Lung (tissue), 12 donors: Measurements from ENCODE around the gene RIPPLY3. TPM values are rescaled to one million over a fixed set of nuclear protein-coding genes. Genes with fewer than 3 reads are reported as not detected.

Experiments used
- ATAC-seq: fragments of 200-7000 bp; cut with Tn5 transposase; one replicate; pipeline ENCODE4 v1.9.1; 2020; ENCODE audit warnings: moderate number of reproducible peaks; ENCODE audit not compliant: insufficient read depth, low FRiP score
- DNase-seq, 3 donors: peaks; one replicate each; pipeline ENCODE4 v3.0.0-alpha.2; 2013 to 2017
- H3K27ac ChIP-seq, 2 donors: one replicate each; pipeline ENCODE4 v1.5.1; 2013; ENCODE audit warnings: mild to moderate bottlenecking in 2 of 2, moderate library complexity in 2 of 2, control low read depth in 1 of 2, inconsistent platforms in 1 of 2, low read depth in 1 of 2, low read length in 1 of 2
- H3K27me3 ChIP-seq, 3 donors: one replicate each; pipeline ENCODE4 v1.5.1; 2013; ENCODE audit warnings: low read length in 2 of 3; ENCODE audit not compliant: control insufficient read depth in 3 of 3, insufficient read depth in 3 of 3
- H3K36me3 ChIP-seq, 4 donors: one replicate each; pipeline ENCODE4 v1.5.1; 2013; ENCODE audit warnings: low read length in 4 of 4, mild to moderate bottlenecking in 1 of 4, moderate library complexity in 1 of 4; ENCODE audit not compliant: control insufficient read depth in 4 of 4, insufficient read depth in 4 of 4
- H3K4me1 ChIP-seq, 5 donors: one replicate each; pipeline ENCODE4 v1.5.1; 2013; ENCODE audit warnings: low read length in 5 of 5, mild to moderate bottlenecking in 2 of 5, moderate library complexity in 1 of 5; ENCODE audit not compliant: control insufficient read depth in 5 of 5, insufficient read depth in 5 of 5
- H3K4me3 ChIP-seq: one replicate; pipeline ENCODE4 v1.5.1; 2013; ENCODE audit warnings: mild to moderate bottlenecking, control low read depth, moderate library complexity
- H3K9ac ChIP-seq, 2 donors: one replicate each; pipeline ENCODE4 v1.5.1; 2013; ENCODE audit warnings: low read length in 2 of 2, control low read depth in 1 of 2; ENCODE audit not compliant: insufficient read depth in 1 of 2
- H3K9me3 ChIP-seq, 4 donors: one replicate each; pipeline ENCODE4 v1.5.1; 2013; ENCODE audit warnings: low read length in 3 of 4, mild to moderate bottlenecking in 1 of 4, moderate library complexity in 1 of 4; ENCODE audit not compliant: control insufficient read depth in 4 of 4, insufficient read depth in 3 of 4
- CTCF ChIP-seq: IDR thresholded peaks from 2 replicates; pipeline ENCODE4 v1.5.1; 2012; ENCODE audit warnings: mild to moderate bottlenecking; ENCODE audit errors: control extremely low read depth, extremely low read depth
- WGBS, 2 donors: extraction: QIAGEN DNeasy Blood & Tissue Kit; methylation state at CpG; one replicate each; pipeline ENCODE4 v1.1.7; 2013; 5-methylcytosine and 5-hydroxymethylcytosine counted together
- polyA plus RNA-seq, 2 donors: library from polyadenylated mRNA; stranded (reverse); fragments of 200-250 nt; gene quantifications; one replicate each; pipeline ENCODE4 v1.2.1, GENCODE V29; 2013
- total RNA-seq, 2 donors: library from RNA; depleted of rRNA in 1 of 2; stranded (reverse); fragments of >200 nt in 1 of 2; gene quantifications; one replicate each; pipeline ENCODE4 v1.2.1, GENCODE V29; 2014 to 2021
- donor health status: control.
- donor health status: control.
- donor health status: Bipolar disorder and iron deficiency.
- donor health status: healthy.
- donor health status: DM: yes; HTN: yes; CAD: no.

The RIPPLY3 gene
- total and polyA plus RNA-seq, 4 donors = 0.18 to 2.1 (median 0.57) TPM

DNA sequence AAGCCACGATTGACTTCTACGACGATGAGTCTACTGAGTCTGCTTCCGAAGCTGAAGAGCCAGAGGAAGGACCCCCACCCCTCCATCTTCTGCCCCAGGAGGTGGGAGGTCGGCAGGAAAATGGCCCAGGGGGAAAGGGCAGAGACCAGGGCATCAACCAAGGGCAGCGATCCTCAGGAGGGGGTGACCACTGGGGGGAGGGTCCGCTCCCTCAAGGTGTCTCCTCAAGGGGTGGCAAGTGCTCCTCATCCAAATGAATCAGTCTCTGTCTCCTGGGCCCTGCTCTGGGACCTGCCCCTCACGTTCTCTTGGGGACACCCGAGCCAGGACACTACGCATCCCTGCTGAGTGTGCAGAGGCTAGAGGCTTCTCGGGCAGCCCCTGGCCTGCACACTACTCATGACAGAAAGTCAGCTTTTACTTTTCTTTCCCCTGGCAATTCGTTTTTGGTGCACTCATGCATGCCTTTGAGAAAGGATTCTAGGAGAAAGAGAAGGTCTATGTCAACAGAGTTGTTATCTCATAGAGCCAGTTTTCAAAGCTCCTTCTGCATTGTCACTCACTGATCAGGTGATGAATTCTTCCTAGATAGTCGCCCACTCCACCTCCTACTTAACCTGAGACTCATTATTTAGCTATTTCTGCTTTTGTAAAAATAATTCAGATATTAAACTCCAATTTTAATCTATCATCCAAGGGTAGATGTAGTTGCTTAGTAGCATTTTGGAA lies 11.6 kb downstream of the RIPPLY3 start:
- WGBS, 2 donors = 84 to 85% methylated on average over 13 of the region's 13 CpGs
- Histone ChIP-seq H3K36me3 (no peaks in the 10 kb centered on the region), H3K27ac (no peak overlapping the region), H3K4me1 (no peaks in the 10 kb centered on the region), H3K4me3 (no peak overlapping the region), H3K27me3 (no peaks in the 10 kb centered on the region), H3K9me3 (no peaks in the 10 kb centered on the region), H3K9ac (no peak overlapping the region)
- no peak for TF ChIP-seq CTCF
- DNase-seq (no peak), ATAC-seq (no peak)

DNA sequence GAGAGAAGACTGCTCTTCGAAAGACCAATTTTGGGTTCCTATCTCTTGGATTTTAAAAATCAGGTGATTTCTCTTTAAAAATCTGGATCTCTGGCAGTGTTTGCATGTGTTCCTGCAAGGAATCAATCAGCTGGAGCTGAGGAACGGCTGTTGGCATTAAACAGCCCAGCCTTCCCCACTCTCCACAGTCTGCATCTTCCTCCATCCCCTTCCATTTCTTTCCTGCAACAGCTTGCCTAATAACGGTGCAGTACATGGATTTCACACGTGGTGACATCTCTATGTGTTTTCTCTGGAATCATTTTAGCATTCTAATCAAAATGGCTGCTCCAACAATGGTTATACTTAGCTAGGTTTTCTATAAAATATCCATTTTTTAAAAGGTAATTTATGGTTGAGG lies 20.0 kb downstream of the RIPPLY3 start:
- Histone ChIP-seq H3K9ac (no peak overlapping the region), H3K4me3 (no peak overlapping the region), H3K36me3 (no peaks in the 10 kb centered on the region), H3K27ac (no peak overlapping the region), H3K9me3 (no peaks in the 10 kb centered on the region), H3K27me3 (no peaks in the 10 kb centered on the region), H3K4me1 (no peaks in the 10 kb centered on the region)
- 60 to 62% methylated on average over 4 of the region's 4 CpGs for WGBS, 2 donors
- TF ChIP-seq CTCF = no peak
- no peak for ATAC-seq
- no peak for DNase-seq

- H3K27ac ChIP-seq = no peak overlapping the region
- H3K9me3 ChIP-seq = no peaks in the 10 kb centered on the region
- H3K36me3 ChIP-seq = no peaks in the 10 kb centered on the region
- H3K9ac ChIP-seq = no peak overlapping the region
- 88 to 89% methylated on average over 4 of the region's 4 CpGs for WGBS, 2 donors
- peak in 2 of 3 donors; percentile 26 to 42 for DNase-seq
- H3K27me3 ChIP-seq = no peaks in the 10 kb centered on the region
- ATAC-seq = no peak
- no peak overlapping the region for H3K4me3 ChIP-seq
- no peak for TF ChIP-seq CTCF
- H3K4me1 ChIP-seq = no peaks in the 10 kb centered on the region
Observed at GRCh38 chr21:37028570-37028969, 22.1 kb downstream of the RIPPLY3 start.

- H3K36me3 ChIP-seq = no peaks in the 10 kb centered on the region
- H3K4me3 ChIP-seq = no peak overlapping the region
- WGBS, 2 donors = 96 to 98% methylated on average over 4 of the region's 4 CpGs
- TF ChIP-seq CTCF = no peak
- ATAC-seq (no peak), DNase-seq (no peak)
- H3K27me3 ChIP-seq = no peaks in the 10 kb centered on the region
- H3K9ac ChIP-seq = no peak overlapping the region
- no peaks in the 10 kb centered on the region for H3K4me1 ChIP-seq
- no peaks in the 10 kb centered on the region for H3K9me3 ChIP-seq
- H3K27ac ChIP-seq = no peak overlapping the region
Observed at GRCh38 chr21:37030864-37031263, 24.4 kb downstream of the RIPPLY3 start.
